Measurements from ENCODE around the gene OR1S2. TPM values are rescaled to one million over a fixed set of nuclear protein-coding genes. Genes with fewer than 3 reads are reported as not detected.

Gene OR1S2
- total RNA-seq, 1 donor from 2014 or later: not detected

DNA sequence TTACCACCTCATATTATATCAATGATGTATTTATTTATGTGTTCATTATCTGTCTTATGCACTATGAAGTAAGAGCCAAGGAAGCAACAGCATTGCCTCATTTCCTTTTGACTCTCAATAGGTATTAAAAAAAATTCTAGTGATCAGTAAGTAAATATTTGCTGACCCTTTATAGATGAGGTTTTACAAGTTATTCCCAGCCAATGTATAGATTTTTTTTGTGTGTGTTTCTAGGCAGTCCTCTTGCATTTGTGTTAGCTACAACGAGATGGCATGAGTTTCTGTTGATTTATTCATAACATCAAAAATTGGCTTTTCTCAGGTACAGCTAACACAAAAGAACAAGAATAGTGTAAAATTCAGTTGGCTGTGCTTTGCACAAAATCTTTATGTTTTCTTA, 4.7 kb downstream of the OR1S2 start:
- H3K36me3 Mint-ChIP-seq: no peaks in the 10 kb centered on the region
- no peak overlapping the region for H3K27ac Mint-ChIP-seq
- no peaks in the 10 kb centered on the region for H3K9me3 Mint-ChIP-seq
- H3K27me3 Mint-ChIP-seq: no peaks in the 10 kb centered on the region
- H3K4me3 Mint-ChIP-seq: no peak overlapping the region
- DNase-seq (ENCODE audit: extremely low spot score, unreplicated experiment): no peak
- no peaks in the 10 kb centered on the region for H3K4me1 Mint-ChIP-seq (ENCODE audit: unreplicated experiment)
- TF ChIP-seq, protein P1, sequence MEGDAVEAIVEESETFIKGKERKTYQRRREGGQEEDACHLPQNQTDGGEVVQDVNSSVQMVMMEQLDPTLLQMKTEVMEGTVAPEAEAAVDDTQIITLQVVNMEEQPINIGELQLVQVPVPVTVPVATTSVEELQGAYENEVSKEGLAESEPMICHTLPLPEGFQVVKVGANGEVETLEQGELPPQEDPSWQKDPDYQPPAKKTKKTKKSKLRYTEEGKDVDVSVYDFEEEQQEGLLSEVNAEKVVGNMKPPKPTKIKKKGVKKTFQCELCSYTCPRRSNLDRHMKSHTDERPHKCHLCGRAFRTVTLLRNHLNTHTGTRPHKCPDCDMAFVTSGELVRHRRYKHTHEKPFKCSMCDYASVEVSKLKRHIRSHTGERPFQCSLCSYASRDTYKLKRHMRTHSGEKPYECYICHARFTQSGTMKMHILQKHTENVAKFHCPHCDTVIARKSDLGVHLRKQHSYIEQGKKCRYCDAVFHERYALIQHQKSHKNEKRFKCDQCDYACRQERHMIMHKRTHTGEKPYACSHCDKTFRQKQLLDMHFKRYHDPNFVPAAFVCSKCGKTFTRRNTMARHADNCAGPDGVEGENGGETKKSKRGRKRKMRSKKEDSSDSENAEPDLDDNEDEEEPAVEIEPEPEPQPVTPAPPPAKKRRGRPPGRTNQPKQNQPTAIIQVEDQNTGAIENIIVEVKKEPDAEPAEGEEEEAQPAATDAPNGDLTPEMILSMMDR (conservative IDR thresholded peaks at IDR 0.05): no peak

DNA sequence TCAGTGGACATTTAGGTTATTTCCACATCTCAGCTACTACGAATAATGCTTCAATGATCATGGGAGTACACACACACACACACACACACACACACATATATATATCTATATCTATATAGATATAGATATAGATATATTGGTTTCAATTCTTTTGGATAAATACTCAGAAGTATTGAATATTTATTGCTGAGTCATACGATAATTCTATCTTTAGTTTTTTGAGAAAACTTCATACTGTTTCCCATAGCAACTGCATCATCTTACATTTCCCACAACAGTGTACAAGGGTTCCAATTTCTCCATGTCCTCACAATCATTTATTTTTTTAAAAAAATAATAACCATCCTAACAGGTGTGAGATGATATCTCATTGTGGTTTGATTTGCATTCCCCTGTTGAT, 8.0 kb downstream of the OR1S2 start:
- Mint-ChIP-seq H3K4me3 (no peak overlapping the region), H3K9me3 (no peaks in the 10 kb centered on the region), H3K27me3 (no peaks in the 10 kb centered on the region), H3K4me1 (ENCODE audit: unreplicated experiment) (no peaks in the 10 kb centered on the region), H3K36me3 (no peaks in the 10 kb centered on the region), H3K27ac (no peak overlapping the region)
- DNase-seq (ENCODE audit: extremely low spot score, unreplicated experiment): no peak
- TF ChIP-seq, protein P1 (conservative IDR thresholded peaks at IDR 0.05): no peak

DNA sequence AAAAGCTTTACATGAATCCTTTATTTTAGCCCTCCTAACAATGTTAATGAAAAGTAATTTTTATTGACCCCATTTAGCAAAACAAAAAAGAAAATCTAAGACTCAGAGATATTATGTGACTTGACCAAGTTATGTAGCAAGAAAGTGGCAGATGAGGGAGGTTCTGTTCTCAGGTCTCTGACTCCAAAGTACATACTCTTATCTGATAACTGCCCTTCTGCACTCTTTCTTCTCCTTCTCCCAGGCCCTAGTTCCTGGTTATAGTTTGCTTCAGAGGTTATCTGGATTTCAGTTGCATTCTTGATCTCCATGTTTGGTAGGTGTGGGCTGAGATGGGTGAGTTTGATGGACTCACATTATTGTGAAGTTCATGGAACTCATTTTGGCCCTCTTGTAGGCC, 10.6 kb downstream of the OR1S2 start:
- Mint-ChIP-seq H3K27me3 (no peaks in the 10 kb centered on the region), H3K9me3 (no peaks in the 10 kb centered on the region), H3K27ac (no peak overlapping the region), H3K4me1 (ENCODE audit: unreplicated experiment) (no peaks in the 10 kb centered on the region), H3K36me3 (no peaks in the 10 kb centered on the region), H3K4me3 (no peak overlapping the region)
- DNase-seq (ENCODE audit: extremely low spot score, unreplicated experiment): no peak
- TF ChIP-seq, protein P1 (conservative IDR thresholded peaks at IDR 0.05): no peak

DNA sequence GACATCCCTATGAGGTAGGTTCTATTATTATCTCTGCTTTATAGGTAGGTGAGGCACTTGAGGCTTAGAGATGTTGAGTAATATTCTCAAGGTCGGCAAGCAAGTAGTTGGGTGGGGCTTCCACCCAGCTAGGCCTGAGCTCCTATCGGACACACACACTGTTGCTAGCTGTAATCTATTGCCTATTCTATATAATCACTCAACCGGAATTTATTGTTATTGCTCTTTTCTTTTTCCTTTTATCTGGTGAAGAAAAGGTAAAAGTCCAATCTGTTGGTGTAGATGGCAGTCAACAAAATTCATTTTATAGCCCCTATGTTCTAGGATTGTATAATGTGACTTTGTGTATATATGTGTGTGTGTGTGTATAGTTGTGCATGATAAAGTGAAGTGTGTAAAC, 11.7 kb downstream of the OR1S2 start:
- Mint-ChIP-seq H3K4me1 (ENCODE audit: unreplicated experiment) (no peaks in the 10 kb centered on the region), H3K36me3 (no peaks in the 10 kb centered on the region), H3K27me3 (no peaks in the 10 kb centered on the region), H3K9me3 (no peaks in the 10 kb centered on the region), H3K4me3 (no peak overlapping the region), H3K27ac (no peak overlapping the region)
- DNase-seq (ENCODE audit: extremely low spot score, unreplicated experiment): no peak
- TF ChIP-seq, protein P1 (conservative IDR thresholded peaks at IDR 0.05): no peak

DNA sequence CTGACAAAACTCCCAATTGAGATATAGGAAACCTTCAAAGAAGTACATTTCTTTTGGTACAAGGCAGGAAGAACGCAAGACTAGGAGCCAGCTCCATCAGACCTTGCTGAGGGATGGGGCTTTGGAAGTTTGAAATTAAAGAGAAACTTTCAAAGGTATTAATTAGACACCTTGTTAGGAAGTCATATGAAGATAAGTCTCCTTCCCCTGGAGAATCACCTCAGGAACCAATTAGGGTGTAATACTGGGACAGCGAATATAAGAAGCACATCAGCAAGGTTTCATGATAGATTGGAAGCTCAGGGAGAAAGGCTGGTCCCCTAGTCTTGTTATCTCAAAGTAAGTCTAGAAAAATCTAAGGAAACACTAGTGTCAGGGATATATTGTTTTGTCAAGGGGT, 15.2 kb downstream of the OR1S2 start, which contains the start of gene OR9Q2:
Gene OR9Q2 (plus strand): TSS at position 301 of the 400 bp plus-strand sequence. CDS start 1,421 bp downstream, outside the sequence.
- TF ChIP-seq, protein P1 (conservative IDR thresholded peaks at IDR 0.05): no peak
- Mint-ChIP-seq H3K4me1 (ENCODE audit: unreplicated experiment) (no peaks in the 10 kb centered on the region), H3K4me3 (no peak within 1 kb of the TSS), H3K27ac (no peak within 1 kb of the TSS), H3K36me3 (no peaks in the 10 kb centered on the region), H3K27me3 (peaks cover 3% of the 10 kb centered on the region), H3K9me3 (no peaks in the 10 kb centered on the region)
- no peak for DNase-seq (ENCODE audit: extremely low spot score, unreplicated experiment)

DNA sequence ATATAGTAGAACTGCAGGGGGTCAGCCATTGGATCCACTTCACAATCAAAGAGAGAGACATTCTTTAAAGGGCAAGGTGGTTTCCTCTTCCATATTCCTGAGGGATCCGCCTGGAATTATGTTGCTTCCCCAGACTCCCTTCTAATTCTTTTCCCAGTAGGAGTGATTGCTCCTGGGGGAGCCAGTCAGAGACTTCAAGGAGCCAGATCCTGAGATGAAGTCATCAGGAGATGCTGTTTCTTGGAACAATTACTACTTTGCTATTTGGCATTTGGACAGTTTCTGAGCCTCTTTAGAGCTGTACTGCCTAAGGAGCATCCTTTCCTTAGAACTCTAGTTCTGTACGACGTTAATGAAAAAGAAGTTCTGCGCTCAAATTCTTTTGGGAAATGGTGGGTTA, 17.0 kb downstream of the OR1S2 start:
- H3K4me3 Mint-ChIP-seq: no peak overlapping the region
- H3K36me3 Mint-ChIP-seq: no peaks in the 10 kb centered on the region
- H3K27me3 Mint-ChIP-seq: peaks cover 3% of the 10 kb centered on the region

More for the DNA sequence above, 17.0 kb downstream of the OR1S2 start:
- TF ChIP-seq, protein P1 (conservative IDR thresholded peaks at IDR 0.05): no peak
- no peaks in the 10 kb centered on the region for H3K4me1 Mint-ChIP-seq (ENCODE audit: unreplicated experiment)
- no peak overlapping the region for H3K27ac Mint-ChIP-seq
- DNase-seq (ENCODE audit: extremely low spot score, unreplicated experiment): no peak
- H3K9me3 Mint-ChIP-seq: no peaks in the 10 kb centered on the region
